HL-60/S4 treated with phorbol 12-myristate 13-acetate at 8.2 ng/mL for 4 days and 3 days (cell line): ENCODE measurements around the gene METTL17.
"Not testable (repeated sequence)": the region's sequence is repeated elsewhere in the genome, so short reads cannot be mapped to it uniquely, and the experiment has no call there.

Experiments used
- in situ Hi-C: fragments of 300-500 bp; cut with MboI; formaldehyde crosslinking; loops from 2 replicates; pipeline ENCODE4 v1.15.0; 2022; ENCODE audit warnings: low sequenced_read_pairs

METTL17 gene, protein sequence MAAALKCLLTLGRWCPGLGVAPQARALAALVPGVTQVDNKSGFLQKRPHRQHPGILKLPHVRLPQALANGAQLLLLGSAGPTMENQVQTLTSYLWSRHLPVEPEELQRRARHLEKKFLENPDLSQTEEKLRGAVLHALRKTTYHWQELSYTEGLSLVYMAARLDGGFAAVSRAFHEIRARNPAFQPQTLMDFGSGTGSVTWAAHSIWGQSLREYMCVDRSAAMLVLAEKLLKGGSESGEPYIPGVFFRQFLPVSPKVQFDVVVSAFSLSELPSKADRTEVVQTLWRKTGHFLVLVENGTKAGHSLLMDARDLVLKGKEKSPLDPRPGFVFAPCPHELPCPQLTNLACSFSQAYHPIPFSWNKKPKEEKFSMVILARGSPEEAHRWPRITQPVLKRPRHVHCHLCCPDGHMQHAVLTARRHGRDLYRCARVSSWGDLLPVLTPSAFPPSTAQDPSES

DNA sequence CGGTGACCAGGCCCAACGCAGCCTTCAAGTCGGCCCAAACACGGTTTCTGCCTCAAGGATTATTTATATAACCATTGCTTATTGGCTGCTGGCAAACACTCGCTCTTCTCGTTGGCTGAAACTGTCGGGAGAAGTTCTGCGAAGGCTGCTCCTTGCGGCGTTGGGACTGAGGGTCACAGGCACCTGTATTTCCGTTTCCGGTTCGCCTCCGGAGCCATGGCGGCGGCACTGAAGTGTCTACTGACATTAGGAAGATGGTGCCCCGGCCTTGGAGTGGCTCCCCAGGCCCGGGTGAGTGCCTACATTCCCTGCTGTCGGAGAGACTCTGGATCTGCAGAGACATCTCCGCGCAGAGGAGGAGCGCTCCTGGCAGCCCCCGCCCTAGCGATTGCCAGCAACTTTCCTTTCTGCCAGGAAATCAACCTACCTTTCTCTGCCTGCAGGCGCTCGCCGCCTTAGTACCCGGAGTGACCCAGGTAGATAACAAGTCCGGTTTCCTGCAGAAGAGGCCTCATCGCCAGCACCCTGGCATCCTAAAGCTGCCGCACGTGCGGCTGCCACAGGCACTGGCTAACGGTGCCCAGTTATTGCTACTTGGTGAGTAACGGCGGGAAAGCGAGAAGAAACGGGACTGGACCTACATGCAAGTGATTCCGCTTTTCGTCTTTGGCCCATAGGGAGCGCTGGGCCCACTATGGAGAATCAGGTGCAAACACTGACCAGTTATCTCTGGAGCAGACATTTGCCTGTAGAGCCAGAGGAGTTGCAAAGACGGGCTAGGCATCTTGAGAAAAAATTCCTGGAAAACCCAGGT is at the start of gene METTL17:
METTL17 (plus strand) TSS at position 194 of the 814 bp plus-strand sequence; CDS start at position 217, 23 bp downstream.
- in situ Hi-C loops = no loop called here

- in situ Hi-C loops = not testable (repeated sequence)
Measured at GRCh38 chr14:20945146-20945545, 44.6 kb upstream of the METTL17 start.

DNA sequence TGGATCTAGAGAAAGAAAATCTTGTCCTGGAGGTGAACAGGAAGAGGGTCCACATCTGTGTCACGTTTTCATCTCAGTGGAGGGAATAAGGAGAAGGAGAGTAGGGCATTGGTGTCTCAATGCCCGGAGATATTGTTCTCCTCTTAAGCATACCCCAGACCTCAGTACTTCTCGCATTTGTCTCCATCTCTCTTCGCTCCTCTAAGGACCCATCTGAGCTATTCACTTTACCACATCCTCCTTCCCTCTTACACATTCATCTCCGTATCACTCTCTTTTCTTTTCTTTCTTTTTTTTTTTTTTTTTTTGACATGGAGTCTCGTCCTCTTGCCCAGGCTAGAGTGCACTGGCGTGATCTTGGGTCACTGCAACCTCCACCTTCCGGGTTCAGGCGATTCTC is 43.1 kb upstream of the METTL17 start:
- in situ Hi-C loops = not testable (repeated sequence)

GRCh38 chr14:20954736-20955537 is 34.8 kb upstream of the METTL17 start, which contains the start of gene RNASE2:
TSS of gene RNASE2 (plus strand) at chr14:20955487. CDS start at chr14:20955772, 285 bp downstream.
- in situ Hi-C loops = not testable (repeated sequence)

DNA sequence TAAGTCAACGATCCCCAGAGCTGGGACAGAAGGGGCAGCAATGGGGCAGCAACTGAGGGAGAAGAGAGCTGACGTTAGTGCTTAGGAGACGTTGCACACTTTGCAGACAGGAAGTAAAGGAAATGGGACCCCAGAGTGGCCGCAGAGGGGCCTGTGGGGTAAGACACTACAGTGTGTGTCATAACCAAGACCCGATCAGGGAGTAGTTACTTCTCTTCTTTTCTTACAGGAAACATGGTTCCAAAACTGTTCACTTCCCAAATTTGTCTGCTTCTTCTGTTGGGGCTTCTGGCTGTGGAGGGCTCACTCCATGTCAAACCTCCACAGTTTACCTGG is 34.3 kb upstream of the METTL17 start:
- in situ Hi-C loops = not testable (repeated sequence)

DNA sequence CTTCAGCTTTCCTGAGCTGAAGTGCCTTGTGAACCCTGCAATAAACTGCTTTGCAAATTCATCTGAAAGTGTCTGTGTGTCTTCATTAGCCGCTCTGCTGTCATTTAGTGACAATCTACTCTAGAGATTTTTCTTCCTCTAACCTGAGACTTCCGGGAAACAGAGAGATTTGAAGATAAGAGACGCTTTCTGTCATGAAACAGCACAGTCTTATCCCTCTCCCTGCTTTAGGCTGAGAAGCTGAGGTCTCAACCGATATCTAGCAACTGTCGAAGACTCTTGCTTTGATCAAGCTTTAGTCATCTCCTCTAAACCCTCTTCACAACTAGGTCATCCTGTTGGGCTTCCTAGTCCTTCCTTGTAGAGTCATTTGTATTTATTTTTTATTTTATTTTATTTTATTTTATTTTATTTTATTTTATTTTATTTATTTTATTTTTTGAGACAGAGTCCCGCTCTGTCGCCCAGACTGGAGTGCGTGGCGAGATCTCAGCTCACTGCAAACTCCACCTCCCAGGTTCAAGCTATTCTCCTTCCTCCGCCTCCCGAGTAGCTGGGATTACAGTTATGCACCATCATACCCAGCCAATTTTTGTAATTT is 33.3 kb upstream of the METTL17 start:
- in situ Hi-C loops = no loop called here

GRCh38 chr14:20958946-20959345 is 30.8 kb upstream of the METTL17 start:
- in situ Hi-C loops = not testable (repeated sequence)

DNA sequence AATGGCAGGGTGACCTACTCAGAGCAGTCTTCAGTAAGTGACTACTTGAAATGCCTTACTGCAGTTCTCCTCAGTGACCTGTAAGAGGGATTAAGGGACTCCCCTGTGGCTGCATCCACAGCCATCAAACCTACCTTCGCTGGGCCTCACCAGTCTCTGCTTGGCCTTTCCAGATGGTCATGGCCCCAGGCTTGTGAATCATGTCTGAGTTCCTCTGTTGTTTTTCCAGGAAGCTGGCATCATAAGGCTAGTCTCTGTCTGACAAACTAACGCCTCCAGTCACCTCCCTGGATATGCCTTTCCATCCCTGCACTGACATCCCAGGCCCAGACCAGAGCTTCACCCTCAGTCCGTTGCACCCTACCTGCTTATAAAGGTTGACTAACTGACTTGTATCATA is 20.4 kb upstream of the METTL17 start:
- in situ Hi-C loops = loop anchor here (10.0 kb wide), 2 partner anchors 115 to 275 kb away; no protein-coding TSS in a partner anchor

DNA sequence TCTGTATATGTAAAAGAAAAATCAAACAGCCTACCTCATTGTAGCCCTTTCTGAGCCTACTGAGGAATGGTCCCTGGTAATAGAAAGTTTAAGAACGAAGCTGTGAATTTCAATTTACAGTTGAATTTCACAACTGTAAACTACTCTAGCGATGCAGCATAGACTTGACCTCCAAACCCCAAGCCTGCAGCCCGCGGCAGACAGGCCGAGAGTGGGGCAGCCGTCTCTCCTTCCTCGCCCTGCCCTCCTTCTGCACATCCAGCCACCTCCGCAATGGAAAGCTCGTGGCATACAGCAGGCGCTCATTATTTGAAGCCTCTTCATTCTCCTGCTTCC is 19.2 kb upstream of the METTL17 start:
- in situ Hi-C loops = no loop called here

DNA sequence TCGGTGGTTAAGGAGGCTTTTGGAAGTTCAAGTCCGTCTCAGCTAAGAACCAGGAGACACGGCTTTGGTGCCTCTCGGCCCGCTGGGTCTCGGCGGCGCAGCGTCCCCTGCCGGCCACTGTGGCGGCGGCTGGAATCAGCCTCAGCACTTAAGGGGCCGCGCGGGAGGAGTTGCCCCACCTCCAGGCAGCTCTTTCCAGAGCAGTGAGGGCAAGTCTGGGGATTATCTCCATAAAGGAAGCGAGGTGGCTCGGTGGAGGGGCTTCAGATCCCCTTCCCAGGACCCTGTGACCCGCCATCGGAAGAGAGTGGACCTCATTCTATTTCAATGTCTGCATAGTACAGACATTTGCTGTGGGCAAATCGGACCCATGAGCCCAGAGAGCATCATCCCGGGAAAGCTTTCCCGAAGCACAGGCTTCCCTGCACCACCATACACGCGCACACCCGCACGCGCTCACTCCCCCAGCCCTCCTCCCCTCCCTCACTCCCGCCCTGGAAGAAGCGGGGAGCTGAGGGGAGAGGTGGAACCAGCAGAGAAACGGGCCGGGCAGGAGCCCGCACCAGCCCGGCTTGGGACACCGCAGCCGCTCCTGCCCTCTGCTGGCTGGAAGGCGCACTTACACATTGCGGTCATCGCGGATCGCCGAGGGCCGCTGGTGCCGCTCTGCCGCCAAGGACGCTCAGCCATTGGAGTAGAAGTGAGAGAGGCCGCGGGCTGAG is 18.6 kb upstream of the METTL17 start:
- in situ Hi-C loops = no loop called here

DNA sequence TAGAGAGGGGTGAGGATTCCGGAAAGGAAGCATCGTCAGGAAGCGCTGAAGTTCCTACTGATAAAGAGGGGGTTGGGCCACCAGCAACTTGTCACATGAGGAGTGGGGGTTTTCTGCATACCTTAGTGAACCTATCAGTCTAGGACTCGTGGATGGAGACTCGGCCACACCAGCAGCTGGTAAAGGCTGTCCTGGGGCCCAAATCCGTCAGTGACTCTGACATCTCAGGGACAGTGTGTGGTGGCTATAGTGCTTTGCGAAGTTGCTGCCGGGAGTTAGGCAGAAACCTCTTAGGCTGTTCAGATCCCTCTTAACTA is 18.1 kb upstream of the METTL17 start:
- in situ Hi-C loops = no loop called here

DNA sequence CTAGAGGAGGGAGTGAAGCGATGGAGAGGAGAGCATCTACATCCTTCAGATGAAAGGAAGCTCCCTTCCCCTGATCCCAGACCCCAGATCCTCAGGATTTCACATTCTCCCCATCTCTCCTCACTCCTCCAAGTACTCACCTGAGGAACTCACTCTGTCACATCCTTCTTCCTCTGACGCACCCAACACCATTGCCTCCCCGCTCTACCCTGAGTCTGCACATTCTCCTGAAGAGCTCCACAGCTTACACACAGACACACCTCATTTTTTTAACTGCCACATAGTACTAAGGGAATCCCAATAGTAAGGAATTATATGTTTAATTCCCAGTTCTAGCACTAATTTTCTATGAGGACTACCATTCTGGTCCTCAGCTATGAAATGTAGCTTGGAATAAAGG is 16.3 kb upstream of the METTL17 start:
- in situ Hi-C loops = no loop called here

DNA sequence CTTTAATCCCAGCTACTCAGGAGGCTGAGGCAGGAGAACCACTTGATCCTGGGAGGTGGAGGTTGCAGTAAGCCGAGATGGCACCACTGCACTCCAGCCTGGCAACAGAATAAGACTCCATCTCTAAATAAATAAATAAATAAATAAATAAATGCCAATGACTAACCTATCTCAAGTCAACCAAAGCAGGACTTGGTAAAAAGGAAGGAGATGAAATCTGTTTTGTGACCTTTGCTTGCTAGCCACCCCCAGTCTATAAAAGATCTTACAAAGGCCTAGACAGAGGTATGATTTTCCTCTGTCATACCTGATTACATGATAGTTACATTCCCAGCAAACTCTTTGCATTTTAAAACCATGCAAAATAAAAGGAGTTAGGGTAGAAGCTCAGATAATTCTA is 13.5 kb upstream of the METTL17 start:
- in situ Hi-C loops = no loop called here

- in situ Hi-C loops = no loop called here
Measured at GRCh38 chr14:20978687-20979086, 11.1 kb upstream of the METTL17 start.

GRCh38 chr14:20980906-20981305 is 8.9 kb upstream of the METTL17 start:
- in situ Hi-C loops = no loop called here

DNA sequence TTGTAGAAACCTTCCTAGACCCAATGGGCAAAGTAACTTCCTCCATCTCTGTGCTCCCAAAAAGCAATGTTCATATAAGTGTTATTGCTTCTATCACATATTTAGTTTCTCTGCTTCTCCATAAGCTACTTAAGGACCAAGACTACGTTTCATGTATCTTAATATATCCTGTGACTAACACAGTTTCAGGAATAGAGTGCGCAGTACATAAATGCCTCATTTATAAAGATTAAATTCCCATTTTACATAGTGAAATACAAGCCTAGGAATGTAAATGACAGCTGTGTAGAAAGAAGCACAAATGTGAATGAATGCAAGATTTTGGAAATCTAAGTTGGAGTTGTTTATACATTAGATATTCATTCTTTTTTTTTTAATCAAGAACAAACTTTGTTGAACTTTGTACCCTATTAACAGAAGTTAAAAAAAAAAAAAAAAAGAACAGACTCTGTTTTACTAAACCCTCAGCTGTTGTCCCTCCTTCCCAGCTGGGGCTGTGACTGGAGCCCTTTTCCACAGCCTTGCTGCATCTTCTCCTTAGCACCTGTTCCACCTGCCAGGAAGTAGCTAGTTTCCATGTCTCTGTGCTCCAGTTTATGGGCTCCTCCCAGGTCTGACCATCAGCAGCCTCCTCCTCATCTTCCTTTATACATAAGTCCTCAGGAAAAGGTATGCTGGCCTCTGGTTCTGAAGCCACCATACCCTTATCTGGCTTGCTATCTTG is 7.0 kb upstream of the METTL17 start:
- in situ Hi-C loops = no loop called here

DNA sequence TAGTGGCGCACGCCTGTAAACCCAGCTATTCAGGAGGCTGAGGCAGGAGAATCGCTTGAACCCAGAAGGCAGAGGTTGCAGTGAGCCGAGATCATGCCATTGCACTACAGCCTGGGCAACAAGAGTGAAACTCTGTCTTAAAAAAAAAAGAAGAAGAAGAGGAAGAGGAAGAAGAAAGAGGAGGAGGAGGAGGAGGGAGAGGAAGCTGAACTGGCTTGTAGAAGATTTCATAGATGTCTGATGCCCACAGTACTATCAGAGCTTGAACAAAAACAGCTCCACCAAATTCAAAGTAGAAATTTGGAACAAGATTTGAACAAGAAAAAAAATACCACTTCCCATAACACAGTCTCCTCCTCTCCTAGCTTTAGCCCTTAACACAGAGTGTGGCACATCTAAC is 4.1 kb upstream of the METTL17 start:
- in situ Hi-C loops = not testable (repeated sequence)

GRCh38 chr14:20986811-20987210 is 3.0 kb upstream of the METTL17 start:
- in situ Hi-C loops = no loop called here

GRCh38 chr14:20988717-20989470 is 886 bp upstream of the METTL17 start:
- in situ Hi-C loops = no loop called here
